ENCODE results near the gene TMEM94.

DNA sequence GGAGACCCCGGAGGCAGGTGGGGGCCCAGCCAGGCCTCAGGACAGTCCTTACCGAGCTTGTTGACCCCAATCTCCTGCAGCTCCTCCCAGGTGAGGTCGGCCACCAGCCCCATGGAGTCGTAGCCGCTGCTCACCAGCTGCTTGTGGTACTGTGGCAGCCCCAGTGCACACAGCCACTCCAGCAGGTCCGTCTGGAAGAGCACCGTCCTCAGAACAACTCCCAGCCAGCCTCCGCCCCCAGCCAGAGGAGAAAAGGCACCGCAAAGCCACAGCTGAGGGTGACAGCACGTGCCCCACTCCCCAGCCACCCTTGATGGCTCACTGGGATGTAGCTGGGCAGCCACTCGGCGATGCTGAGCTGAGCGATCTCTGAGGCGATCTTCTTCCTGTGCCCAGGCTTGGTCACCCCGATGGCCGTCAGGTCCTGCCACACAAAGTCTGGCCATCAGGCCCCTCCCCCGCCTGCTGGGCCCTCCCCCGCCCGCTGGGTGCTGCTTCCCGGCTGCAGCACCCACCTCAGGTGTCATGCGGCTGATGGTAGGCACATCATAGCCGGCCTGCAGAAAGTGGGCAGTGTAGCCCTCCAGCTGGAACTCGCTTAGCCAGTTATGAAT, 47.0 kb downstream of the TMEM94 start:
- TF ChIP-seq CTCF (IDR thresholded peaks at IDR 0.05 in 4 of 5, conservative IDR thresholded peaks at IDR 0.05 in 1 of 5) (no peak), POLR2A (IDR thresholded peaks at IDR 0.05) (no peak)
